Trophoblast cell (in vitro differentiated cells and primary cell): ENCODE results near the gene TLE7.
A peak's percentile ranks its signal among the peaks of the same experiment; 100 is the strongest.

Experiments used
- DNase-seq, 2 donors: peaks; one replicate each; pipeline ENCODE4 v3.0.0-alpha.2; 2016
- H2AFZ ChIP-seq: 2 replicates; pipeline ENCODE4 v1.6.1; 2013; ENCODE audit warnings: low read length, moderate library complexity, mild to moderate bottlenecking; ENCODE audit not compliant: insufficient read depth, poor library complexity
- H2AK5ac ChIP-seq: 2 replicates; pipeline ENCODE4 v1.6.1; 2013; ENCODE audit warnings: mild to moderate bottlenecking, low read length
- H2BK120ac ChIP-seq: 2 replicates; pipeline ENCODE4 v1.6.1; 2013; ENCODE audit warnings: low read length, mild to moderate bottlenecking, moderate library complexity; ENCODE audit not compliant: insufficient read depth, poor library complexity
- H2BK12ac ChIP-seq: 2 replicates; pipeline ENCODE4 v1.6.1; 2013; ENCODE audit warnings: mild to moderate bottlenecking, low read length, moderate library complexity
- H2BK5ac ChIP-seq: 2 replicates; pipeline ENCODE4 v1.6.1; 2013; ENCODE audit warnings: low read length, low read depth, moderate library complexity, mild to moderate bottlenecking; ENCODE audit not compliant: poor library complexity
- H3K14ac ChIP-seq: 2 replicates; pipeline ENCODE4 v1.6.1; 2013; ENCODE audit warnings: mild to moderate bottlenecking, low read length
- H3K18ac ChIP-seq: 2 replicates; pipeline ENCODE4 v1.6.1; 2013; ENCODE audit warnings: mild to moderate bottlenecking, low read length
- H3K23ac ChIP-seq: 2 replicates; pipeline ENCODE4 v1.6.1; 2013; ENCODE audit warnings: low read length
- H3K27ac ChIP-seq: 2 replicates; pipeline ENCODE4 v1.5.1; 2013; ENCODE audit warnings: low read depth, mild to moderate bottlenecking, inconsistent platforms, low read length, moderate library complexity
- H3K27me3 ChIP-seq: 2 replicates; pipeline ENCODE4 v1.6.1; 2013; ENCODE audit warnings: inconsistent platforms, mild to moderate bottlenecking, low read length, moderate library complexity; ENCODE audit not compliant: insufficient read depth
- H3K36me3 ChIP-seq, 2 experiments: 1 replicate in 1 of 2; 2 replicates in 1 of 2; pipeline ENCODE4 v1.6.1; 2013; ENCODE audit warnings: low read length in 2 of 2, mild to moderate bottlenecking in 2 of 2, moderate library complexity in 1 of 2; ENCODE audit not compliant: insufficient read depth in 2 of 2, control insufficient read depth in 1 of 2
- H3K4ac ChIP-seq: 2 replicates; pipeline ENCODE4 v1.6.1; 2013; ENCODE audit warnings: low read depth, mild to moderate bottlenecking, low read length, moderate library complexity
- H3K4me1 ChIP-seq, 2 experiments: 1 replicate in 1 of 2; 2 replicates in 1 of 2; pipeline ENCODE4 v1.6.1; 2013; ENCODE audit warnings: low read length in 2 of 2, mild to moderate bottlenecking in 2 of 2, moderate library complexity in 1 of 2; ENCODE audit not compliant: insufficient read depth in 2 of 2, control insufficient read depth in 1 of 2
- H3K4me2 ChIP-seq: 2 replicates; pipeline ENCODE4 v1.6.1; 2013; ENCODE audit warnings: inconsistent platforms, mild to moderate bottlenecking, low read length, moderate library complexity
- H3K4me3 ChIP-seq: 2 replicates; pipeline ENCODE4 v1.5.1; 2013; ENCODE audit warnings: mild to moderate bottlenecking, low read depth, low read length, inconsistent platforms
- H3K79me1 ChIP-seq: one replicate; pipeline ENCODE4 v1.6.1; 2013; ENCODE audit warnings: low read length
- H3K79me2 ChIP-seq: 2 replicates; pipeline ENCODE4 v1.6.1; 2013; ENCODE audit warnings: low read length, mild to moderate bottlenecking; ENCODE audit not compliant: control insufficient read depth, insufficient read depth, poor library complexity
- H3K9ac ChIP-seq: 2 replicates; pipeline ENCODE4 v1.6.1; 2013; ENCODE audit warnings: mild to moderate bottlenecking, low read length
- H3K9me3 ChIP-seq: 2 replicates; pipeline ENCODE4 v1.6.1; 2013; ENCODE audit warnings: low read depth, mild to moderate bottlenecking, control low read depth, inconsistent platforms, low read length; ENCODE audit not compliant: insufficient read depth
- H4K12ac ChIP-seq: 2 replicates; pipeline ENCODE4 v1.6.1; 2013; ENCODE audit warnings: low read depth, mild to moderate bottlenecking, low read length, moderate library complexity
- H4K8ac ChIP-seq: 2 replicates; pipeline ENCODE4 v1.6.1; 2013; ENCODE audit warnings: low read depth, mild to moderate bottlenecking, low read length, moderate library complexity
- H4K91ac ChIP-seq: one replicate; pipeline ENCODE4 v1.6.1; 2013; ENCODE audit warnings: low read depth, mild to moderate bottlenecking, low read length, moderate library complexity
- WGBS: extraction: QIAGEN DNeasy Blood & Tissue Kit; methylation state at CpG from one replicate; pipeline ENCODE4 v1.1.7; 2013; ENCODE audit warnings: missing lambda C conversion rate; ENCODE audit not compliant: insufficient read length, insufficient coverage; ENCODE audit errors: extremely low coverage; 5-methylcytosine and 5-hydroxymethylcytosine counted together

The TLE7 gene

DNA sequence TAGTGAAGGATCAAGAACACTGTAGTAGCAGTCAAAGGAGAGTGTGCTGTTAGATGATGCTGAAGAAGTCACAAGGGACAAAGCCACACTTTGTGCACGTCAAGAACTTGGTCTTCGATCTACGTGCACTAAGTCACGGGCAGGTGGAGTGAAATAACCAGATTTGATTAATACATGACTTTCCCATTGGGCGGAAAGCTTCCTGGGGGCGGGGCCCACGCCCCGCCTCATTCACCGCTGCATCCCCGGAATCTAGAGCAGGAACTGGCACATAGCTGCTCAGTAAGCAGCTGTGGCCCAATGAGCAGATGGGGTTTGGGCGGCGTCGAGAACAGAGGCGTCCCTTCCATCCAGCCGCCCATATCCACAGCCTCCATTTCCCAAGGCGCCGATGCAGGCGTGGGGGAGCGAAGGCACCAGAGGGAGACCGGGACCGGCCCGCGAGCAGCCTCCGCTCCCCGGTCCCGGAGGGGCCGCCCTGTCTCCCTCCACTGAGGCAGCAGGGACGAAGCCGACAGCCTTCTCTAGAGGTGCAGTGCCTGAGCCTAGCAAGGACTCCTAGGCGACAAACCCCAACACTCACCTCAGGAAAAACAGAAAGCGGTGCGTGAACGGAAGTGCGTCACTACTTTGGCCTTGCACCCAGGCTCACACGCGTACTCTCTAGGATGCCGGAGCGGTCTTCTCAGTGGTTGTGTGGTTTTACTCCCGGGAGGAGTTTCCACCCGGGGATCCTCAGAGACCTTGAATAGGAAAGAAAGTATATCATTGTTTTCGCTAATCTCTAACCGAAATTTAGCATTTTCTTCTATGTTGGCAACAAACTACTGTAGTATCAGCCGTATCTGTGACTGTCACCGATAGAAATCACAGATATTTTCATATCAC lies 42.4 kb upstream of the TLE7 start:
- H3K9ac ChIP-seq = peak overlapping the region; percentile 77
- peak overlapping the region; percentile 88 for H3K4me3 ChIP-seq
- no peaks in the 10 kb centered on the region for H3K9me3 ChIP-seq
- no peak overlapping the region for H2AK5ac ChIP-seq
- H2BK120ac ChIP-seq = peak overlapping the region; percentile 78
- H3K4ac ChIP-seq = peak overlapping the region; percentile 72
- H3K23ac ChIP-seq = no peak overlapping the region
- peak overlapping the region; percentile 18 for H3K27ac ChIP-seq
- H2BK12ac ChIP-seq = peak overlapping the region; percentile 34
- peak overlapping the region; percentile 73 for H3K4me2 ChIP-seq
- H3K4me1 ChIP-seq = peaks cover 0 to 2% of the 10 kb centered on the region in 2 experiments
- H4K8ac ChIP-seq = peak overlapping the region; percentile 100
- H3K79me2 ChIP-seq = peaks cover 3% of the 10 kb centered on the region
- H3K18ac ChIP-seq = peak overlapping the region; percentile 80
- peaks cover 3% of the 10 kb centered on the region for H3K79me1 ChIP-seq
- DNase-seq = peak; percentile 67 to 89
- peak overlapping the region; percentile 99 for H4K12ac ChIP-seq
- peak overlapping the region; percentile 73 for H2BK5ac ChIP-seq
- peak overlapping the region; percentile 100 for H2AFZ ChIP-seq
- H4K91ac ChIP-seq = peak overlapping the region; percentile 91
- H3K14ac ChIP-seq = peak overlapping the region; percentile 96
- WGBS = no CpG with 5 or more reads among the region's 44 CpGs
- no peaks in the 10 kb centered on the region for H3K27me3 ChIP-seq
- no peaks in the 10 kb centered on the region for H3K36me3 ChIP-seq

- no peak overlapping the region for H3K9ac ChIP-seq
- H2BK12ac ChIP-seq = no peak overlapping the region
- no CpG with 5 or more reads among the region's 5 CpGs for WGBS
Measured at GRCh38 chr16:71482569-71482968, 40.7 kb upstream of the TLE7 start.

GRCh38 chr16:71480956-71481355 lies 39.1 kb upstream of the TLE7 start:
- no peak overlapping the region for H3K4ac ChIP-seq
- H3K9ac ChIP-seq = no peak overlapping the region
- no peak overlapping the region for H3K27ac ChIP-seq
- H3K79me2 ChIP-seq = peaks cover 3% of the 10 kb centered on the region
- H4K91ac ChIP-seq = no peak overlapping the region
- H2BK120ac ChIP-seq = no peak overlapping the region
- H3K18ac ChIP-seq = no peak overlapping the region
- no peak overlapping the region for H3K23ac ChIP-seq
- no peak overlapping the region for H3K4me3 ChIP-seq
- H3K79me1 ChIP-seq = peaks cover 3% of the 10 kb centered on the region
- no peak overlapping the region for H4K12ac ChIP-seq
- no peak overlapping the region for H2BK5ac ChIP-seq
- peaks cover 0 to 2% of the 10 kb centered on the region in 2 experiments for H3K4me1 ChIP-seq
- no peak overlapping the region for H3K4me2 ChIP-seq
- no peak overlapping the region for H3K14ac ChIP-seq
- H3K36me3 ChIP-seq = peaks cover 0 to 2% of the 10 kb centered on the region in 2 experiments
- no peaks in the 10 kb centered on the region for H3K9me3 ChIP-seq
- no CpG with 5 or more reads among the region's 2 CpGs for WGBS
- no peak for DNase-seq
- H4K8ac ChIP-seq = no peak overlapping the region
- no peak overlapping the region for H2AFZ ChIP-seq
- H2BK12ac ChIP-seq = no peak overlapping the region
- no peak overlapping the region for H2AK5ac ChIP-seq
- H3K27me3 ChIP-seq = no peaks in the 10 kb centered on the region

More at GRCh38 chr16:71482569-71482968, 40.7 kb upstream of the TLE7 start:
- peak; percentile 22 to 60 for DNase-seq
- Histone ChIP-seq H2AFZ (no peak overlapping the region), H3K4me1 (peaks cover 0 to 2% of the 10 kb centered on the region in 2 experiments), H4K12ac (no peak overlapping the region), H3K27me3 (no peaks in the 10 kb centered on the region), H4K91ac (no peak overlapping the region), H3K79me1 (peaks cover 3% of the 10 kb centered on the region), H3K18ac (no peak overlapping the region), H3K23ac (no peak overlapping the region), H3K4me2 (no peak overlapping the region), H2BK120ac (no peak overlapping the region), H3K4ac (no peak overlapping the region), H4K8ac (no peak overlapping the region), H3K14ac (no peak overlapping the region), H2BK5ac (no peak overlapping the region), H3K36me3 (no peaks in the 10 kb centered on the region), H3K4me3 (no peak overlapping the region), H3K27ac (no peak overlapping the region), H3K9me3 (no peaks in the 10 kb centered on the region), H3K79me2 (peaks cover 3% of the 10 kb centered on the region), H2AK5ac (no peak overlapping the region)

DNA sequence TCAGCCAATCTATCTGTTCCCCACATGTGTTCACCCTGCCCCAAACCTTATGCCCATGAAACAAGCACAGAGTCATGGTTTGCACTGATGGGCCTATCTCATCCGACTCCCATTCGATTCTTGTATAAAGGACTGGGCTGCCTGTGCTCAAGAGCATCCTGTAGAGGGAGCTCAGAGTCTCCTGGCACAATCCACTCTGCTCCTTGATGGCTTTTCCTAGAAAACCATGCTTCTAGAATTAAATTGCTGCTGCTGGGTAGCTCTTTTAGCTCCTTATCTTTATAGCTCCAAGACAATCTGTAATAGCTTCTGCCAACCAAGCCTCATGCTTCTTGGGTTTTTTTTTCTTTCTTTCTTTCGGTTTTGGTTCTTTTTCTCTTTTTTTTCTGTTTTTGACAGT lies 37.6 kb upstream of the TLE7 start:
- no CpG with 5 or more reads among the region's 3 CpGs for WGBS
- Histone ChIP-seq H2AK5ac (no peak overlapping the region), H3K36me3 (peaks cover 0 to 4% of the 10 kb centered on the region in 2 experiments), H3K27ac (no peak overlapping the region), H3K4me3 (no peak overlapping the region), H2BK120ac (no peak overlapping the region), H3K27me3 (no peaks in the 10 kb centered on the region), H4K12ac (no peak overlapping the region), H3K79me2 (peaks cover 3% of the 10 kb centered on the region), H3K14ac (no peak overlapping the region), H3K23ac (no peak overlapping the region), H3K9me3 (no peaks in the 10 kb centered on the region), H3K4me2 (no peak overlapping the region), H3K18ac (no peak overlapping the region), H4K91ac (no peak overlapping the region), H4K8ac (no peak overlapping the region), H2BK5ac (no peak overlapping the region), H2BK12ac (no peak overlapping the region), H3K9ac (no peak overlapping the region), H3K4me1 (peaks cover 0 to 2% of the 10 kb centered on the region in 2 experiments), H2AFZ (no peak overlapping the region), H3K4ac (no peak overlapping the region), H3K79me1 (peaks cover 3% of the 10 kb centered on the region)
- DNase-seq = peak; percentile 3 to 48
